GM20000 (cell line): ENCODE measurements around the gene KRTAP10-8.
"Not testable (repeated sequence)": the region's sequence is repeated elsewhere in the genome, so short reads cannot be mapped to it uniquely, and the experiment has no call there.

Experiments
- DNase-seq: peaks from one replicate; pipeline ENCODE4 v3.0.0; 2012; ENCODE audit warnings: low spot score
- CTCF ChIP-seq: IDR thresholded peaks from 2 replicates; pipeline ENCODE4 v1.5.1; 2012; ENCODE audit warnings: mild to moderate bottlenecking, control low read depth; ENCODE audit errors: extremely low read depth, missing control alignments

The KRTAP10-8 gene

GRCh38 chr21:44568667-44569556, 43.0 kb upstream of the KRTAP10-8 start:
- DNase-seq, result no peak
- TF ChIP-seq CTCF, result no peak

- no peak for TF ChIP-seq CTCF
Observed at GRCh38 chr21:44569861-44570517, 41.9 kb upstream of the KRTAP10-8 start.

DNA sequence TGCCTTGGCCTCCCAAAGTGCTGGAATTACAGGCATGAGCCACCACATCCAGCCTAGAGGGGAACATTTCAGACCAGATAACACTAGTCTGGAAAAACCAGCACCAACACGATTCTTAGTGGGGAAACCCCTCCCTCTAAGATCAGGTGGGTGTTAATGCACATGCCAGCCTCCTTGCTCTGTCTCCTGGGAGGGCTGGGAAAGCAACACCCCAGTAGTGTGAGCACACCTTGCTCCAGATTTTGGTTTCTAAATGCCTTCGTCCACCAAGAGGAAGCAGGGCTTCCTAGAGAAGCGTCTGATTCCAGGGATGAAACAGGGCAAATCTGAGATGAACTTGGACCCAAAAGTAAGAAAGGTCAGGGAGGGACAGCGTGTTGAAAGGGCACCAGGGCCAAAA, 40.6 kb upstream of the KRTAP10-8 start:
- no peak for DNase-seq
- no peak for TF ChIP-seq CTCF

More at GRCh38 chr21:44569861-44570517, 41.9 kb upstream of the KRTAP10-8 start:
- no peak for DNase-seq

GRCh38 chr21:44571844-44572782, 39.8 kb upstream of the KRTAP10-8 start:
- DNase-seq, result no peak
- no peak for TF ChIP-seq CTCF

DNA sequence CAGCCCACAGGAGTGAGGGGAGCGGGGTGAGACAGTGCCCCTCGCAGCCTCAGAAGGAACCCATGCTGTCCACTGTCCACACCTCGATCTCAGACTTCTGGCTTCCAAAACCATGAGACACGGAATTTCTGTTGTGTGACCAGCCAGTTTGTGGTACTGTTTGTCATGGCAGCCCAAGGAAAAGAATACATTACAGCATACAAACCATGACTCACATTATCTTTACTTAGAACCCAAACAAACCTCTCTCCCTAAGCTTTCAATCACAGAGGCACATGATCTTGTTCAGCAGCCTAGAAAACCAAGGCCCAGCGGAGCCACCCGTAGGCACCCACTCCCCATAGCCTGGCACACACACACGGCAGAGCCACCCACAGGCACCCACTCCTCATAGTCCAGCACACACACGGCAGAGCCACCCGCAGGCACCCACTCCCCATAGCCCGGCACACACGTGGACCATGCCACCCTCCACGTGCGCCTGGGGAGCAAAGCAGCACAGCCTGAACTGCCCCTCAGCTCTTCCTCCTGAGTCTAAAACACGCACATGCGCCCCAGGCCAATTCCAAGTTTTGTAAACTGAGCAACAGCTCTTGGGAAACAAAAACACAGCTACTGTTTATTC, 38.8 kb upstream of the KRTAP10-8 start:
- no peak for TF ChIP-seq CTCF
- no peak for DNase-seq

DNA sequence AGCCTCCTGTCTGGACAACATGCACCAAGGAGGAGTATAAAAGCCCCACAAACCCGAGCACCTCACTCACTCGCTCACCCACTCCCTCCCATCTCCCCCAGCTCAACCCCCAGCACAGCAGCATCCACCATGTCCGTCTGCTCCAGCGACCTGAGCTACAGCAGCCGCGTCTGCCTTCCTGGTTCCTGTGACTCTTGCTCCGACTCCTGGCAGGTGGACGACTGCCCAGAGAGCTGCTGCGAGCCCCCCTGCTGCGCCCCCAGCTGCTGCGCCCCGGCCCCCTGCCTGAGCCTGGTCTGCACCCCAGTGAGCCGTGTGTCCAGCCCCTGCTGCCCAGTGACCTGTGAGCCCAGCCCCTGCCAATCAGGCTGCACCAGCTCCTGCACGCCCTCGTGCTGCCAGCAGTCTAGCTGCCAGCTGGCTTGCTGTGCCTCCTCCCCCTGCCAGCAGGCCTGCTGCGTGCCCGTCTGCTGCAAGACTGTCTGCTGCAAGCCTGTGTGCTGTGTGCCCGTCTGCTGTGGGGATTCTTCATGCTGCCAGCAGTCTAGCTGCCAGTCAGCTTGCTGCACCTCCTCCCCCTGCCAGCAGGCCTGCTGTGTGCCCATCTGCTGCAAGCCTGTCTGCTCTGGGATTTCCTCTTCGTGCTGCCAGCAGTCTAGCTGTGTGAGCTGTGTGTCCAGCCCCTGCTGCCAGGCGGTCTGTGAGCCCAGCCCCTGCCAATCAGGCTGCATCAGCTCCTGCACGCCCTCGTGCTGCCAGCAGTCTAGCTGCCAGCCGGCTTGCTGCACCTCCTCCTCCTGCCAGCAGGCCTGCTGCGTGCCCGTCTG, 38.0 kb upstream of the KRTAP10-8 start, which contains the start of gene KRTAP10-4:
Gene KRTAP10-4 (plus strand): TSS at position 100 of the 827 bp plus-strand sequence. CDS start 30 bp downstream, at position 130.
- not testable (repeated sequence) for DNase-seq
